GM13976 (cell line): ENCODE measurements around the gene UIMC1.

ENCODE experiments used
- DNase-seq: peaks from one replicate; pipeline ENCODE4 v3.0.0; 2012; ENCODE audit warnings: low spot score
- CTCF ChIP-seq: IDR thresholded peaks from 2 replicates; pipeline ENCODE4 v1.5.1; 2012; ENCODE audit warnings: borderline replicate concordance, mild to moderate bottlenecking; ENCODE audit not compliant: insufficient read depth; ENCODE audit errors: extremely low read depth, missing control alignments, control extremely low read depth
- in situ Hi-C: fragments of 300-500 bp; cut with MboI; formaldehyde crosslinking; loops from one replicate; pipeline ENCODE4 v1.12.0; 2022; ENCODE audit warnings: low sequenced_read_pairs, mixed read lengths, inconsistent platforms; ENCODE audit not compliant: unreplicated experiment

Gene UIMC1

GRCh38 chr5:176908675-176909368, 97.8 kb downstream of the UIMC1 start:
- no peak for DNase-seq
- no peak for TF ChIP-seq CTCF
- in situ Hi-C loops, result no loop called here

DNA sequence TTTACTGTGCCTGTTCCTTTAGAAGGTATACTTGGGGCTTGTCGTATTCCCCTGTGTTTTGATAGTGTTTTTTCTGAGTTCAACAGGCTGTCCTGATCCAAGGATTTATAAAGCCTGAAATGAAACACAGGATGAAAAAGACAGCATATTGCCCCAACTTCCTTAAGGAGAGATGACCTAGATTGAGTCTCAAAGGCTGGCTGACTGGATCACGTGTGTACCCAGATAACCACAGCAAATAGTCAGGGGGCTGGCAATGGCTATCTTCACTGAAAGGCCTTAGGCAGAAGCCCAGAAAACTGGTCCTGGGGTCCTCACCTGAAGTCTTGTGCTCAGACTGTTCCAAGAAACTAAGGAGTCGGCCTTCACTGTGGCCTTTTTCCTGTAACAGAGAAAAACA, 99.8 kb downstream of the UIMC1 start:
- in situ Hi-C loops, result no loop called here
- no peak for DNase-seq
- no peak for TF ChIP-seq CTCF

DNA sequence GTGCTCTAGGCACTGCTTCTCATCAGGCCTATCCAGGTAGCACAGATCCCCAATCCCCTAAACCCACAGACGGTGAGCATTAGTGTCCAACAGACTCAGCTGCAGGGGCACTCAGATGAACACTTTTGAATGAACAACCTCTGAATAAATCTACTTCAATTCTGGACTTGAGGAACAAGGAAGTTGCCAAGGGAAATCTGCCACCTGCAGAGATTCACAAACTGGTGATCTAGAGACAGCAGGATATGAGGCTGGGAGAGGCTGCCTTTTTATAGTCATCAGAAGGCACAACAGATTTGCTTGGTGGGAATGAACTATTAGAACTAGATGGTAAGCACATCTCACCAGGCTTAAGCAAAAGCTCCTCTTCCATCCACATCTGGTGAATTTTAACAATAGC, 100.5 kb downstream of the UIMC1 start:
- in situ Hi-C loops, result no loop called here
- DNase-seq, result no peak
- no peak for TF ChIP-seq CTCF

DNA sequence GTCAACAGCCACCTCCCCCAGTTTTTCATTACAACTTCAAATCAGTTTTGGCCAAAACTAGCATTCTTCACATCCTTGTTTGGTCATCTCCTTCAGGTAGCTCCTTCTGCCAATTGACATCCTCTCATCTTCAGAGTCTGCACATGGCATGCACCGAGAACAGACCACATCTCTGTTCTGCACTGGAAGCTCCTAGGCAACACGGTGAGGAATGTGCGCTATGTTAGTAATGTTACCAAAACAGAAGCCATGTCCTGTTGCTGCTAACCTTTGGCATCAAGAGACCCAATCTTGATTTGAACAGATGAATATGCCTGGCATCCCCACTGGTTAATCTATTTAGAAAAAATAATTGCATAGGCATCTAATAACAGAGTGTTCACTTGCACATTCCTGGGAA, 102.3 kb downstream of the UIMC1 start:
- no peak for TF ChIP-seq CTCF
- in situ Hi-C loops, result no loop called here
- DNase-seq, result no peak

- DNase-seq, result no peak
- no peak for TF ChIP-seq CTCF
- in situ Hi-C loops, result no loop called here
These were observed 103.5 kb downstream of the UIMC1 start for GRCh38 chr5:176902911-176903664.

DNA sequence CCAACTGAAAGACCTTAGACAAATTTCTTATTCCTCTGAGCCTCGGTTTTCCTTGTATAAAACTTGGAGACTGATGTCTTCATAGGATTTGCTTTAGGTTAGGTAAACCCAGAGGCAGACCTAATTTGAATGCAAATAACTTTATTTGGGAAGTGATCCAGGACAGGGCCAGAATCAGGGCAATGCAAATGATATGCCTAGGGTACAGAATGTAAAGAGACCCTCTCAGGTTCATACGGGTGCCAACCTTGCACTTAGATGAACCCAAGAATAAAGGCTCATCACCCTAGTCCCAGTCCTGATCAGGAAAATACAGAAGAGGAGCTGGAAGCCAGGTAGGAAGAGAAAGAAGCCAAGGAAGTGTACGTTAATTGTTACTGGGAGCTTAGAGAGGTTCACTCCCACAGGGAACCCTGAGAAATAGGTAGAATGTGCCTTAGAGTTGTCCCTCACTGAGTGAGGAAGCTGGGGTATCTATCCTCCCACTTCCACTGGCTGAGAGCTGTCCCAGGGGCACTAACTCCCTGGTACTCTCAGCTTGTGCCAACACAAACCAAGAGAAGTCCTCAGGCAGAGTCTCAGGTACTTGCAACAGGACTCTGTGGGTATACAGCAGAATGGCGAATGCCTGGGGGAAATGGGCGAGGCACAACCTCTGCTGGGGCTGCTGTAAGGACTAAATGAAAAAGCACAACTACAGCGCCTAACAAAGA, 104.3 kb downstream of the UIMC1 start:
- in situ Hi-C loops, result no loop called here
- no peak for TF ChIP-seq CTCF
- no peak for DNase-seq
